Measurements from ENCODE around the gene AUP1. TPM values are rescaled to one million over a fixed set of nuclear protein-coding genes. Genes with fewer than 3 reads are reported as not detected.
A peak's percentile ranks its signal among the peaks of the same experiment; 100 is the strongest.

The AUP1 gene
- total and polyA plus RNA-seq, 9 of the 15 experiments (the other 6 are each of a cell fraction or from before 2014, with no cell fraction given), result 70.7 to 245 (median 165) TPM

- TF ChIP-seq, protein P1, sequence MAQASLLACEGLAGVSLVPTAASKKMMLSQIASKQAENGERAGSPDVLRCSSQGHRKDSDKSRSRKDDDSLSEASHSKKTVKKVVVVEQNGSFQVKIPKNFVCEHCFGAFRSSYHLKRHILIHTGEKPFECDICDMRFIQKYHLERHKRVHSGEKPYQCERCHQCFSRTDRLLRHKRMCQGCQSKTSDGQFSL (CRISPR knock-in tag; IDR thresholded peaks at IDR 0.05), result no peak
- TF ChIP-seq, protein P1 (tag; IDR thresholded peaks at IDR 0.05), result no peak
- TF ChIP-seq XRCC3 (IDR thresholded peaks at IDR 0.05) (no peak), SMARCB1 (IDR thresholded peaks at IDR 0.05; ENCODE audit: insufficient read length, low read depth) (no peak), KLF10 (CRISPR knock-in tag; IDR thresholded peaks at IDR 0.05) (no peak), PTTG1 (tag; IDR thresholded peaks at IDR 0.05; ENCODE audit: low read depth) (no peak), ZNF316 (IDR thresholded peaks at IDR 0.05) (no peak), KAT8 (IDR thresholded peaks at IDR 0.05; ENCODE audit: low read depth) (no peak), SRSF1 (IDR thresholded peaks at IDR 0.05; ENCODE audit: low read depth, low read length) (no peak), HOXB6 (CRISPR knock-in tag; IDR thresholded peaks at IDR 0.05; ENCODE audit: borderline replicate concordance) (no peak), ZNF165 (CRISPR knock-in tag; IDR thresholded peaks at IDR 0.05; ENCODE audit: borderline replicate concordance) (no peak), RUNX1 (IDR thresholded peaks at IDR 0.05; ENCODE audit: low read depth) (no peak), FOXP4 (CRISPR knock-in tag; IDR thresholded peaks at IDR 0.05; ENCODE audit: borderline replicate concordance) (no peak), HMGN3 (IDR thresholded peaks at IDR 0.05; ENCODE audit: borderline replicate concordance, extremely low read depth, insufficient read length, low read depth, low read length) (peak; percentile 95), PCBP2 (IDR thresholded peaks at IDR 0.05; ENCODE audit: low read depth, low read length, poor library complexity, severe bottlenecking) (no peak), ZFX (CRISPR knock-in tag; IDR thresholded peaks at IDR 0.05) (peak; percentile 80)
Observed at GRCh38 chr2:74548900-74549826, 19.7 kb upstream of the AUP1 start (continued).

All from K562 (cell line).